A549 (cell line): ENCODE results near the gene CDC42EP1. TPM values are rescaled to one million over a fixed set of nuclear protein-coding genes. Genes with fewer than 3 reads are reported as not detected.
A peak's percentile ranks its signal among the peaks of the same experiment; 100 is the strongest.

Experiments
- ATAC-seq, 2 experiments: fragments of 200-7000 bp in 1 of 2; fragments of >200 bp in 1 of 2; cut with Nextera tagmentation in 1 of 2; cut with Tn5 transposase in 1 of 2; 3 replicates each; pipeline versions ENCODE4 v1.8.0 to v1.9.1; 2018 to 2020; ENCODE audit warnings: mild to moderate bottlenecking in 1 of 2, moderate library complexity in 1 of 2
- CTCF ChIA-PET: fragments of 300-600 bp; sonication (Branson Sonifier 250); formaldehyde crosslinking; extraction: SDS; loops from one replicate; lab custom pipeline; 2021; ENCODE audit warnings: antibody characterized with exemption, inconsistent platforms; lab: Yijun Ruan, JAX
- POLR2A ChIA-PET: fragments of 350-600 bp; formaldehyde crosslinking; extraction: SDS; loops from one replicate; lab custom pipeline; 2021; ENCODE audit warnings: antibody characterized with exemption, inconsistent platforms; lab: Yijun Ruan, JAX
- DNase-seq, 2 experiments: peaks; one replicate each; pipeline versions ENCODE4 v3.0.0 to v3.0.0-alpha.2; 2011 to 2016; ENCODE audit warnings: low read depth in 1 of 2, low spot score in 1 of 2
- FAIRE-seq: peaks from 2 replicates; lab custom pipeline; 2011; peaks lifted over from hg19 to GRCh38; lab: Jason Lieb, UNC
- H3K27ac ChIP-seq, 2 experiments: fragments of >200 bp; sonication (Bioruptor Twin); formaldehyde crosslinking; 3 replicates each; pipeline ENCODE4 v1.5.1; 2016 to 2017
- H3K4me1 ChIP-seq: fragments of >200 bp; sonication (Bioruptor Twin); formaldehyde crosslinking; 3 replicates; pipeline ENCODE4 v1.6.1; 2016
- H3K4me2 ChIP-seq: fragments of >200 bp; sonication (Bioruptor Twin); formaldehyde crosslinking; 3 replicates; pipeline ENCODE4 v1.6.1; 2016
- H3K4me3 ChIP-seq: fragments of >200 bp; sonication (Bioruptor Twin); formaldehyde crosslinking; 3 replicates; pipeline ENCODE4 v1.5.1; 2016
- H3K9me3 ChIP-seq: fragments of >200 bp; sonication (Bioruptor Twin); formaldehyde crosslinking; 3 replicates; pipeline ENCODE4 v1.6.1; 2016
- CBX8 ChIP-seq: fragments of 200-600 bp; sonication (generic); IDR thresholded peaks from 2 replicates; pipeline ENCODE4 v1.6.1; 2016
- CHD2 ChIP-seq: fragments of 150-350 bp; IDR thresholded peaks from 2 replicates; pipeline ENCODE4 v1.6.1; 2014; ENCODE audit warnings: low read length; ENCODE audit not compliant: partially characterized antibody
- CHD4 ChIP-seq: fragments of 200-600 bp; sonication (generic); IDR thresholded peaks from 2 replicates; pipeline ENCODE4 v1.6.1; 2016; ENCODE audit warnings: antibody characterized with exemption, mild to moderate bottlenecking, borderline replicate concordance
- EHMT2 ChIP-seq: fragments of 200-600 bp; sonication (generic); IDR thresholded peaks from 2 replicates; pipeline ENCODE4 v1.6.1; 2016; ENCODE audit warnings: antibody characterized with exemption, low read depth, mild to moderate bottlenecking, moderate library complexity
- ELK1 ChIP-seq: fragments of 150-350 bp; IDR thresholded peaks from 2 replicates; pipeline ENCODE4 v1.6.1; 2014; ENCODE audit warnings: low read depth, mild to moderate bottlenecking, low read length
- ESRRA ChIP-seq: fragments of 150-350 bp; IDR thresholded peaks from 2 replicates; pipeline ENCODE4 v1.6.1; 2014; ENCODE audit warnings: mild to moderate bottlenecking, low read length, borderline replicate concordance
- FOSB ChIP-seq: fragments of 250-450 bp; sonication (Bioruptor Pico); IDR thresholded peaks from 2 replicates; pipeline ENCODE4 v1.5.0; 2020; ENCODE audit warnings: mild to moderate bottlenecking, moderate library complexity
- FOSL2 ChIP-seq, 2 experiments: fragments of 450-650 bp in 1 of 2; fragments of >200 bp in 1 of 2; sonication (Bioruptor Twin) in 1 of 2; formaldehyde crosslinking; IDR thresholded peaks; 2 replicates each; pipeline versions ENCODE4 v1.5.0 to v1.6.1; 2016 to 2020; ENCODE audit warnings: mild to moderate bottlenecking in 1 of 2, moderate library complexity in 1 of 2
- FOXS1 ChIP-seq: fragments of 250-450 bp; sonication (Bioruptor Pico); IDR thresholded peaks from 2 replicates; pipeline ENCODE4 v1.5.0; 2020; ENCODE audit warnings: mild to moderate bottlenecking, moderate library complexity
- GATA3 ChIP-seq: IDR thresholded peaks from 2 replicates; pipeline ENCODE4 v1.6.1; 2012; ENCODE audit warnings: borderline replicate concordance
- HOXA7 ChIP-seq: fragments of 250-450 bp; sonication (Bioruptor Pico); IDR thresholded peaks from 2 replicates; pipeline ENCODE4 v1.5.0; 2020; ENCODE audit warnings: mild to moderate bottlenecking, moderate library complexity
- HOXB13 ChIP-seq: fragments of 250-450 bp; sonication (Bioruptor Pico); IDR thresholded peaks from 2 replicates; pipeline ENCODE4 v1.5.0; 2020; ENCODE audit warnings: low read depth, mild to moderate bottlenecking, moderate library complexity
- JUN ChIP-seq, 2 experiments: fragments of >200 bp; sonication (Bioruptor Twin); formaldehyde crosslinking; IDR thresholded peaks; 2 replicates in 1 of 2; 3 replicates in 1 of 2; pipeline ENCODE4 v1.6.1; 2016 to 2017
- JUNB ChIP-seq: fragments of >200 bp; sonication (Bioruptor Twin); formaldehyde crosslinking; IDR thresholded peaks from 2 replicates; pipeline ENCODE4 v1.6.1; 2016
- MAFK ChIP-seq: fragments of 450-650 bp; IDR thresholded peaks from 2 replicates; pipeline ENCODE4 v1.6.1; 2014; ENCODE audit not compliant: partially characterized antibody
- MYC ChIP-seq: IDR thresholded peaks from 2 replicates; pipeline ENCODE4 v1.6.1; 2012; ENCODE audit warnings: mild to moderate bottlenecking, inconsistent platforms, low read length, improper control_type of control experiment, borderline replicate concordance
- NPAS2 ChIP-seq: fragments of 250-450 bp; sonication (Bioruptor Pico); IDR thresholded peaks from 2 replicates; pipeline ENCODE4 v1.8.0; 2022; ENCODE audit warnings: mild to moderate bottlenecking, moderate library complexity, borderline replicate concordance
- POLR2AphosphoS2 ChIP-seq: conservative IDR thresholded peaks from 2 replicates; pipeline ENCODE4 v1.6.1; 2012; ENCODE audit warnings: low read length, improper control_type of control experiment, inconsistent platforms
- RAD21 ChIP-seq, 2 experiments: fragments of >200 bp in 1 of 2; sonication (Bioruptor Twin) in 1 of 2; formaldehyde crosslinking in 1 of 2; IDR thresholded peaks in 1 of 2; conservative IDR thresholded peaks in 1 of 2; 2 replicates in 1 of 2; 3 replicates in 1 of 2; pipeline ENCODE4 v1.6.1; 2012 to 2018; ENCODE audit warnings: inconsistent platforms in 1 of 2
- RCOR1 ChIP-seq: fragments of 150-350 bp; IDR thresholded peaks from 2 replicates; pipeline ENCODE4 v1.6.1; 2014; ENCODE audit warnings: antibody characterized with exemption, low read length, low read depth
- REST ChIP-seq: fragments of 200-600 bp; sonication (generic); IDR thresholded peaks from 2 replicates; pipeline ENCODE4 v1.6.1; 2016; ENCODE audit warnings: antibody characterized with exemption, mild to moderate bottlenecking, moderate library complexity
- RNF2 ChIP-seq: fragments of 200-600 bp; sonication (generic); IDR thresholded peaks from 2 replicates; pipeline ENCODE4 v1.6.1; 2016; ENCODE audit warnings: low read depth, mild to moderate bottlenecking, antibody characterized with exemption, moderate library complexity, borderline replicate concordance
- SREBF2 ChIP-seq: fragments of 450-650 bp; IDR thresholded peaks from 2 replicates; pipeline ENCODE4 v1.6.1; 2014; ENCODE audit warnings: mild to moderate bottlenecking, moderate library complexity
- TFCP2L1 ChIP-seq: fragments of 250-450 bp; sonication (Bioruptor Pico); IDR thresholded peaks from 2 replicates; pipeline ENCODE4 v1.5.0; 2021; ENCODE audit warnings: mild to moderate bottlenecking
- ZSCAN20 ChIP-seq: fragments of 250-450 bp; sonication (Bioruptor Pico); IDR thresholded peaks from 2 replicates; pipeline ENCODE4 v1.8.0; 2022; ENCODE audit warnings: mild to moderate bottlenecking, moderate library complexity
- WGBS: methylation state at CpG from one replicate; pipeline ENCODE4 v1.1.6; 2017; ENCODE audit errors: missing lambda C conversion rate; 5-methylcytosine and 5-hydroxymethylcytosine counted together
- polyA plus RNA-seq, 4 experiments: library from polyadenylated mRNA; depleted of rRNA in 3 of 4; stranded (reverse); fragments of >200 nt; fragmentation: RNase III in 1 of 4; extraction: RNeasy Plus Mini Kit Qiagen cat#74134 plus additional on column Dnase treatment in 1 of 4; gene quantifications; 2 replicates in 3 of 4; 3 replicates in 1 of 4; pipeline ENCODE4 v1.2.3, GENCODE V29; 2011 to 2017
- TF ChIP-seq, protein P1 (sequence below): IDR thresholded peaks from 2 replicates; pipeline ENCODE4 v1.6.1; 2012; ENCODE audit warnings: low read depth, borderline replicate concordance
- TF ChIP-seq, protein P2 (sequence below): fragments of 450-650 bp; IDR thresholded peaks from 2 replicates; pipeline ENCODE4 v1.6.1; 2014; ENCODE audit warnings: antibody characterized with exemption

Gene CDC42EP1
- polyA plus RNA-seq, 2 of the 4 experiments (the other 2 are of a cell fraction), result 16.0 to 20.2 TPM

DNA sequence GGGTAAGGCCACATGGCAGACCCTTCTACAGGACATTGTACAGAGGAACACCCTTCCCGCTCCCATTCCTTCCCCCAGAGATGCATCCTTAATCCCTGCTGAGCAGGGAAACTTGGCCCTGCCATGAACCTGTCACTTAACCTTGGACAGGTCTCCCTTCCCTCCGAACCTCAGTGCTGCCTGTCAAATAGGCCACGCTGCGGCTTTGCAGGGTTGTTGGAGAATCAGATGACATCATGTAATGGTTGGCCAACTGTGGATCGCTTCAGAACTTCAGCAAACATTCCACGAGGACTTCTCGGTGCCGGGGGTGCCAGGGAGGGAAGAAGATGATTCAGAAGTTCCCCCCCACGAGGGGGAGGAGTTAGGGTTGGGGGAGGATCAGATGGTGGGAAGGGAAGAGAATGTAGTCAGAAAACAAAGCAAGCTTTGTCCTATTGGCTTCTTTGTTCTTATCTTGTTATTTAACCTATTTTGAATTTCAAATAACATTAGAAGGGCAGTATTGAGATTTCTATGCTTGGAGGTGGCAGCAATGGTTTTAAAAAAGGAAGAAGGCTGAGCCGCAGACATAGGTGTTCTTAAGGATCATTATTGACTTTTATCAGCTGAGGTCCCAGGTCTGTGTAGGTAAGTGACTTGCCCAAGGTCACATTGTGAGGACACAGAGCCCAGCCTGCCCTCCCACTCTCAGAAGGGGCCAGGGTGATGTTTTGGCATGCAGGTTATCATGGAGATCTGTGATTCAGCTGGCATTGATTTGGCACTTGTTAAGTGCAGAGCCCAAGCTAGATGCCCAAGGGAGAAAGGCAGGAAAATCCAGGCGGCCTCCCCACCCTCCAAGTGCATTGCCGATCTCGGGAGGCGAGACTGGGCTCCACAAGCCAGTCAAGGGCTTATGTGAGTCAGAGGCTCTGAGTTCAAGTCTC, 3.1 kb downstream of the CDC42EP1 start (continued):
- TF ChIP-seq, protein P1, sequence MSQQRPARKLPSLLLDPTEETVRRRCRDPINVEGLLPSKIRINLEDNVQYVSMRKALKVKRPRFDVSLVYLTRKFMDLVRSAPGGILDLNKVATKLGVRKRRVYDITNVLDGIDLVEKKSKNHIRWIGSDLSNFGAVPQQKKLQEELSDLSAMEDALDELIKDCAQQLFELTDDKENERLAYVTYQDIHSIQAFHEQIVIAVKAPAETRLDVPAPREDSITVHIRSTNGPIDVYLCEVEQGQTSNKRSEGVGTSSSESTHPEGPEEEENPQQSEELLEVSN, result peak; percentile 50; the same call in 1 of the 2 replicates
- no peak for TF ChIP-seq ZSCAN20 (CRISPR knock-in tag)

- DNase-seq (no peak), ATAC-seq (no peak), FAIRE-seq (no peak)
- TF ChIP-seq TFCP2L1 (CRISPR knock-in tag), result no peak
- no peak for TF ChIP-seq SREBF2
- no peak for TF ChIP-seq JUNB
- TF ChIP-seq CHD2, result no peak
- no peak for TF ChIP-seq MAFK
- no peak for TF ChIP-seq MYC
- no peak for TF ChIP-seq HOXB13
- TF ChIP-seq FOSL2 (IDR thresholded peaks at IDR 0.05), result no peak
- TF ChIP-seq FOSL2 (CRISPR knock-in tag; IDR thresholded peaks at IDR 0.05), result no peak
- TF ChIP-seq ESRRA, result no peak
- TF ChIP-seq RNF2, result no peak
- TF ChIP-seq ELK1, result no peak
- no peak for TF ChIP-seq HOXA7 (CRISPR knock-in tag)
- no peak for TF ChIP-seq GATA3
- TF ChIP-seq JUN (IDR thresholded peaks at IDR 0.05), result no peak
- TF ChIP-seq CHD4, result no peak
- Histone ChIP-seq H3K4me1 (peaks cover 54% of the 10 kb centered on the region), H3K4me3 (no peak overlapping the region), H3K4me2 (peak overlapping the region; percentile 98), H3K27ac (peak overlapping the region; percentile 59 to 100; a peak in 4 of 6 replicates), H3K9me3 (no peaks in the 10 kb centered on the region)
- WGBS, result 93% methylated on average over 7 of the region's 7 CpGs
- POLR2A ChIA-PET, result interaction anchor here (1.0 kb wide), 1 partner anchor 22 kb away, joined by 3 read pairs; no protein-coding TSS in a partner anchor
- CTCF ChIA-PET, result interaction anchor here (0.9 to 18.5 kb wide), 7 partner anchors 15 to 92 kb away, joined by 3 to 771 read pairs (median 36); partner anchors contain the start of gene LGALS2
Measured at GRCh38 chr22:37564111-37564711, 3.9 kb downstream of the CDC42EP1 start.

- Histone ChIP-seq H3K4me1 (peaks cover 64% of the 10 kb centered on the region), H3K9me3 (no peaks in the 10 kb centered on the region)
- FAIRE-seq (no peak), DNase-seq (no peak)
- POLR2A ChIA-PET, result interaction anchor here (1.1 kb wide), 1 partner anchor 11 kb away, joined by 6 read pairs; no protein-coding TSS in a partner anchor
- TF ChIP-seq, protein P2, sequence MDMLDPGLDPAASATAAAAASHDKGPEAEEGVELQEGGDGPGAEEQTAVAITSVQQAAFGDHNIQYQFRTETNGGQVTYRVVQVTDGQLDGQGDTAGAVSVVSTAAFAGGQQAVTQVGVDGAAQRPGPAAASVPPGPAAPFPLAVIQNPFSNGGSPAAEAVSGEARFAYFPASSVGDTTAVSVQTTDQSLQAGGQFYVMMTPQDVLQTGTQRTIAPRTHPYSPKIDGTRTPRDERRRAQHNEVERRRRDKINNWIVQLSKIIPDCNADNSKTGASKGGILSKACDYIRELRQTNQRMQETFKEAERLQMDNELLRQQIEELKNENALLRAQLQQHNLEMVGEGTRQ, result no peak
- TF ChIP-seq REST, result no peak
- TF ChIP-seq FOSL2 (IDR thresholded peaks at IDR 0.05), result no peak
- TF ChIP-seq FOSL2 (CRISPR knock-in tag; IDR thresholded peaks at IDR 0.05), result no peak
- no peak for TF ChIP-seq TFCP2L1 (CRISPR knock-in tag)
- no peak for TF ChIP-seq CHD2
- TF ChIP-seq NPAS2 (CRISPR knock-in tag), result no peak
- TF ChIP-seq RCOR1, result no peak
- TF ChIP-seq POLR2AphosphoS2, result no peak
- TF ChIP-seq FOXS1 (CRISPR knock-in tag), result no peak
- TF ChIP-seq SREBF2, result no peak
- TF ChIP-seq ESRRA, result no peak
- no peak for TF ChIP-seq RAD21 (conservative IDR thresholded peaks at IDR 0.05 in 1 of 2, IDR thresholded peaks at IDR 0.05 in 1 of 2)
- no peak for TF ChIP-seq EHMT2
- no peak for TF ChIP-seq FOSB (CRISPR knock-in tag)
- no peak for TF ChIP-seq CBX8
- TF ChIP-seq, all 56 proteins: peak for 0
- 81% methylated on average over 14 of the region's 17 CpGs for WGBS
- peak overlapping the region in 1 of 2 experiments; percentile 28; a peak in 1 of 6 replicates for H3K27ac ChIP-seq
- H3K4me2 ChIP-seq, result no peak overlapping the region
- ATAC-seq, result no peak
- no peak overlapping the region for H3K4me3 ChIP-seq
- CTCF ChIA-PET, result interaction anchor here (0.8 to 18.5 kb wide), 13 partner anchors 9 to 307 kb away, joined by 3 to 771 read pairs (median 10); partner anchors contain the start of gene LGALS2
Measured at GRCh38 chr22:37565830-37566229, 5.5 kb downstream of the CDC42EP1 start.
